Stimulated activated naive CD8-positive, alpha-beta T cell treated with anti-CD3 and anti-CD28 coated beads, Interleukin-15, amount 100 ng/mL, for 72 hours (primary cell): ENCODE measurements around the gene NNMT.
"Not testable (repeated sequence)": the region's sequence is repeated elsewhere in the genome, so short reads cannot be mapped to it uniquely, and the experiment has no call there.

ENCODE experiments used
- ATAC-seq: fragments of 150-1000 bp; cut with Tn5 transposase; 2 replicates; pipeline ENCODE4 v1.10.0; 2021; ENCODE audit warnings: mild to moderate bottlenecking, moderate library complexity
- DNase-seq, 2 donors: peaks; one replicate each; pipeline ENCODE4 v3.0.0; 2021 to 2022
- H3K27ac Mint-ChIP-seq, 2 donors: one replicate each; pipeline ENCODE4 v1.8.0; 2022; ENCODE audit warnings: mild to moderate bottlenecking in 2 of 2, mixed read lengths in 2 of 2, moderate library complexity in 2 of 2
- H3K27me3 Mint-ChIP-seq: one replicate; pipeline ENCODE4 v1.8.0; 2022; ENCODE audit warnings: mixed read lengths
- H3K4me1 Mint-ChIP-seq: one replicate; pipeline ENCODE4 v1.8.0; 2022; ENCODE audit warnings: mild to moderate bottlenecking, mixed read lengths
- H3K4me3 Mint-ChIP-seq, 2 donors: one replicate each; pipeline ENCODE4 v1.8.0; 2022; ENCODE audit warnings: mild to moderate bottlenecking in 2 of 2, mixed read lengths in 2 of 2, moderate library complexity in 1 of 2
- H3K9me3 Mint-ChIP-seq, 2 donors: one replicate each; pipeline ENCODE4 v1.8.0; 2022; ENCODE audit warnings: mixed read lengths in 2 of 2

Gene NNMT

DNA sequence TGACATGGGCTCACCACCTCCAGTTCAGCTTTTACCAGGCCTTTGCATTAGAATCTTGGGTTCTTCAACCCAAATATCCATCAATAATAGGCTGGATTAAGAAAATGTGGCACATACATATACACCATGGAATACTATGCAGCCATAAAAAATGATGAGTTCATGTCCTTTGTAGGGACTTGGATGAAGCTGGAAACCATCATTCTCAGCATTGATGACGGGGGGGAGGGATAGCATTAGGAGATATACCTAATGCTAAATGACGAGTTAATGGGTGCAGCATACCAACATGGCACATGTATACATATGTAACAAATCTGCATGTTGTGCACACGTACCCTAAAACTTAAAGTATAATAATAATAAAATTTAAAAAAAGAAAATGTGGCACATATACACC lies 45.5 kb downstream of the NNMT start:
- ATAC-seq, DNase-seq, H3K27ac Mint-ChIP-seq, H3K4me3 Mint-ChIP-seq, H3K9me3 Mint-ChIP-seq: not testable (repeated sequence)
- peaks cover 12% of the 10 kb centered on the region for H3K4me1 Mint-ChIP-seq
- H3K27me3 Mint-ChIP-seq = peaks cover 11% of the 10 kb centered on the region

GRCh38 chr11:114342476-114342875 lies 46.3 kb downstream of the NNMT start:
- Mint-ChIP-seq H3K4me3 (no peak overlapping the region), H3K27me3 (peaks cover 10% of the 10 kb centered on the region), H3K9me3 (no peaks in the 10 kb centered on the region), H3K27ac (no peak overlapping the region), H3K4me1 (peaks cover 12% of the 10 kb centered on the region)
- ATAC-seq = no peak
- DNase-seq = no peak

- DNase-seq (no peak), ATAC-seq (no peak)
- Mint-ChIP-seq H3K4me1 (peaks cover 12% of the 10 kb centered on the region), H3K27ac (no peak overlapping the region), H3K27me3 (peaks cover 10% of the 10 kb centered on the region), H3K4me3 (no peak overlapping the region), H3K9me3 (no peaks in the 10 kb centered on the region)
Measured at GRCh38 chr11:114343020-114343419, 46.8 kb downstream of the NNMT start.

GRCh38 chr11:114343493-114343892 lies 47.3 kb downstream of the NNMT start:
- Mint-ChIP-seq H3K4me3 (no peak overlapping the region), H3K9me3 (no peaks in the 10 kb centered on the region), H3K4me1 (peaks cover 12% of the 10 kb centered on the region), H3K27ac (no peak overlapping the region), H3K27me3 (peaks cover 10% of the 10 kb centered on the region)
- no peak for ATAC-seq
- DNase-seq = no peak

DNA sequence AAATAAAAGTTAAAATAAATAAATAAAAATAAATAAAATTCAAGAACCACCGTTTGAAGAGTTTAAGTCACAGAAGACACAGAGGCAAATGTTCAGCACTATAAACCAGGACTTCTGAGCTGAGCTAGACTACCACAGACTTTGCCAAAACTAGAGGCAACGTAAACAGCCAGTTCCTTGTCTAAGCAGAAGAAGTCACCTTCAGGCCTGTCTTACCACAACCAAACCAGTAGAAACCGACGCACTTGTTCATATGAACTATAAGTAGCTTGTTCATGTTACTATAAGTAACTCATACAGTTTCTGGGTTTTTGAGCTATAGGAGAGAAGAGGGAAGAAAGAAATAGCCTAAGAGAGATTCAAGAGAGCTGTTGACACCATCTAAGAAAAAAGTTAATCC lies 48.3 kb downstream of the NNMT start:
- Mint-ChIP-seq H3K9me3 (no peaks in the 10 kb centered on the region), H3K4me3 (no peak overlapping the region), H3K4me1 (peaks cover 12% of the 10 kb centered on the region), H3K27me3 (peaks cover 10% of the 10 kb centered on the region), H3K27ac (no peak overlapping the region)
- DNase-seq = no peak
- no peak for ATAC-seq

- DNase-seq = no peak
- H3K27ac Mint-ChIP-seq = no peak overlapping the region
- ATAC-seq = no peak
- H3K4me1 Mint-ChIP-seq = peaks cover 7% of the 10 kb centered on the region
- H3K9me3 Mint-ChIP-seq = no peaks in the 10 kb centered on the region
- no peak overlapping the region for H3K4me3 Mint-ChIP-seq
- H3K27me3 Mint-ChIP-seq = peaks cover 10% of the 10 kb centered on the region
Measured at GRCh38 chr11:114345575-114346222, 49.5 kb downstream of the NNMT start.

DNA sequence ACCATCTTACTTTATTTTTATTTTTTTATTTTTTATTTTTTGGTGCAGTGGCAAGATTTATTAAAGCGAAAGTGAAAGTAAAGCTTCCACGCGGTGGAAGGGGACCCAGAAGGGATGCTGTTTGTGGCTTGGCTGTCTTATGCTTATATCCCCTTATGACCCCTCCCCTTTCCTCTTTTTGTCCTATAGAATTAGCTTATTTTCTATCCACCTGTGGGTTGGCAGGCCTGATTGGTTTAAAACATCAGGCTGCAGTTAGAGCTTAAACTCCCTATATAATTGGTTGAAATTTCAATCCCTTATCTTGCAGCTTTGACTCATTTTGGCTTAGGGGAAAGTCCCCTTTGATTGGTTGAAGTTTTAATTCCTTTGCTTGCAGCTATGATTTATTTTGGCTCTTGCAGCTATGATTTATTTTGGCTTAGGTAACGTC lies 50.5 kb downstream of the NNMT start:
- Mint-ChIP-seq H3K4me3 (peak overlapping the region; percentile 33 to 78), H3K4me1 (no peaks in the 10 kb centered on the region), H3K9me3 (no peaks in the 10 kb centered on the region), H3K27ac (no peak overlapping the region), H3K27me3 (no peaks in the 10 kb centered on the region)
- ATAC-seq (peak; percentile 54), DNase-seq (no peak)

DNA sequence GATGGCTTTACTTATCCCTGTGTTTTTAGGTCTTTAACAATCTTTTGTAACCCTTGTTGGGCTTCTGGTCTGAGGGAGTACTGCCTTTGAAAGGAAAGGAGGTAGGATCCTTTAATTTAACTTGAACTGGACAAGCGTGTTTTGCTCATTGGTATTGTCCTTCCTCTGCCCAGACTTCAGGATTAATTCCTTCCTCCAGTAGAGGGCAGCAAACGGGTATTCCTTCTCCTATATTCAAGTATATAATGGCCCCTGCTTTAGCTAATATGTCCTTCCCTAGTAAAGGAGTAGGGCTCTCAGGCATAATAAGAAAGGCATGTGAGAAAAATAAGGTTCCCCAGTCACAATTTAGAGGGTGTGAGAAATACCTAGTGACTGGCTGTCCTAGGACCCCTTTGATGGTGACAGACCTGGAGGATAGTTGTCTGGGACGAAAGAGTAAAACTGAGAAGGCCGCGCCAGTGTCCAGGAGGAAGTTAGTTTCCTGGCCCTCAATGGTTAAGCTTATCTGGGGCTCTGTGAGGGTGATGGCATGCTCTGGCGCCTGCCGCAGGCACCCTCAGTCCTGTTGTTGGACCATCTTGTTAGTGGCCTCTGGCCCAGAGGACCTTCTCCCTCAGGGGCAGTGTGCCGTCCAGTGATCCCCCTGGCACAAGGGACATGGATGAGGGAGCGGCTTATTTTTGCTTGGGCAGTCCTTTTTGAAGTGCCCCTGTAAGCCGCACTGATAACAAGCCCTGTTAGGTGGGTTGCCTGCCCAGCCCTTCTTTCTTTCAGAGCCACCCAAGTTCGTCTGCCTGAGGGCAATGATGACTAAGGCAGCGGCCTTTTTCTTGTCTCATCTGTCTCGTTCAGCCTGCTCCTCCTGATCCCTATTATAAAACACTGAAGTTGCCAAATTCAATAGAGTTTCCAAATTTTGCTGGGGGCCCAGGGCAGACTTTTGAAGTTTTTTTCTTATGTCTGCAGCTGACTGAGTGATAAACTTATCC lies 52.3 kb downstream of the NNMT start:
- Mint-ChIP-seq H3K27me3 (no peaks in the 10 kb centered on the region), H3K4me3 (no peak overlapping the region), H3K4me1 (no peaks in the 10 kb centered on the region), H3K9me3 (no peaks in the 10 kb centered on the region), H3K27ac (no peak overlapping the region)
- ATAC-seq = no peak
- peak; percentile 23 for DNase-seq

- DNase-seq = no peak
- no peak for ATAC-seq
- Mint-ChIP-seq H3K27me3 (peaks cover 2% of the 10 kb centered on the region), H3K9me3 (no peaks in the 10 kb centered on the region), H3K4me1 (no peaks in the 10 kb centered on the region), H3K27ac (no peak overlapping the region), H3K4me3 (no peak overlapping the region)
Measured at GRCh38 chr11:114350022-114350421, 53.8 kb downstream of the NNMT start.

DNA sequence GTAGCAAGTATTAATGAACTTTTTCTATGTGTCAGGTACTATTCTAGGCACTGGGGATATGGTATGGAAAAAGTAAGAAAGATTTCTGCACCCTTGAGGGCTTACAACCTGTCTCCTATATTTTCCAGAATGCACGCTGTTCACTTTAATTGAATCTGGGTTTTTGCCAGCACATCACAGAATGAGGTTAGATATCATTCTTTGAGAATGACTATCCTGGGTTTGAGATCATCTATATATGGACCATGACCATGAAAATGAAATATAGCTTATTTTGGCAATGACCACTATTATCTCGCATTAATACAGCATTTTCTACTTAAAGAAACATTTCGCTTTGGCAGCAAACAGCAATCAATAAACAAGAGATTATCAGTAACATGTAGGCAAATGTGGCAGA lies 57.2 kb downstream of the NNMT start:
- no peak overlapping the region for H3K4me3 Mint-ChIP-seq
- no peaks in the 10 kb centered on the region for H3K4me1 Mint-ChIP-seq
- no peak for ATAC-seq
- no peaks in the 10 kb centered on the region for H3K9me3 Mint-ChIP-seq
- H3K27me3 Mint-ChIP-seq = peaks cover 19% of the 10 kb centered on the region
- no peak for DNase-seq
- no peak overlapping the region for H3K27ac Mint-ChIP-seq

DNA sequence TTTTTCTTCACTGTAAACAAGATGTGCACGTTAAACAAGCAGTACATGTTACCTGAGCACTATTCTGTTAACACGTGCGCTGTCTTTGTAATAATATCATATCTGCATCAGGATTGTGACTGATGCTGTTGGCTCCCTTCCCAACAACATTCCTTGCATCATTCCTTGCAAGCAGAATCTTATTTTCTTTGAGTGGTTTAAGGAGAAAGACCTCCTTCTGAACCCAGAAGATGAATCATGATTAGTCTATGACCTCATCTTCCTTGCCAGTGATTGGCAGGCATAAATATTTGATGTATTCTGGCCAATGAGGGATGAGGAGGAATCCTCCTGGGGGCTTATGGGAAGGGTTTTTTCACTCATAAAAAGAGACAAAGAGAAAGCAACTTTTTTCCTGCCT lies 57.9 kb downstream of the NNMT start:
- no peak for DNase-seq

GRCh38 chr11:114358716-114359115 lies 62.5 kb downstream of the NNMT start:
- H3K9me3 Mint-ChIP-seq = no peaks in the 10 kb centered on the region
- H3K4me1 Mint-ChIP-seq = no peaks in the 10 kb centered on the region
- ATAC-seq = no peak
- H3K4me3 Mint-ChIP-seq = no peak overlapping the region
- H3K27me3 Mint-ChIP-seq = peaks cover 23% of the 10 kb centered on the region
- no peak overlapping the region for H3K27ac Mint-ChIP-seq
- DNase-seq = no peak

More for the DNA sequence above, 57.9 kb downstream of the NNMT start:
- Mint-ChIP-seq H3K27ac (no peak overlapping the region), H3K4me3 (no peak overlapping the region), H3K4me1 (no peaks in the 10 kb centered on the region), H3K27me3 (peaks cover 23% of the 10 kb centered on the region), H3K9me3 (no peaks in the 10 kb centered on the region)
- ATAC-seq = no peak

DNA sequence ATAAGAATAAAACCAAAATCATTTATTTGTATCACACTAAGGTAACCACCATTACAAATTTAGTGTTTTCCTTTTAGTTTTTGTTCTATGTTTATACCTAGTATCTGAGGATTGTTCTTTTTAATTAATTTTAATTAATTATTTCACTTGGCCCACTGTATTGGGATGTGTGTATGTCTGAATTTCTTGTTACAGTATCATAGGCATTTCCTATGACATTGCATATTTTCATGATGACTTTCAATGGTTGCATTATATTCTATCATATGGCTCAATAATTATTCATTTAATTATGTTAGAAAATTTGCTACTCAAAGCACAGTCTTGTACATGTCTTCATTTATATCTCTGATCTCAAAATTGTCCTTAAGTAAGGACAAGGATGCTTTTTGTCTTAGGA lies 63.1 kb downstream of the NNMT start:
- no peak for ATAC-seq
- peaks cover 23% of the 10 kb centered on the region for H3K27me3 Mint-ChIP-seq
- DNase-seq = no peak
- no peaks in the 10 kb centered on the region for H3K4me1 Mint-ChIP-seq
- no peaks in the 10 kb centered on the region for H3K9me3 Mint-ChIP-seq
- no peak overlapping the region for H3K27ac Mint-ChIP-seq
- no peak overlapping the region for H3K4me3 Mint-ChIP-seq

GRCh38 chr11:114362326-114362725 lies 66.1 kb downstream of the NNMT start:
- ATAC-seq (no peak), DNase-seq (no peak)
- H3K27me3 Mint-ChIP-seq = peaks cover 29% of the 10 kb centered on the region
- no peak overlapping the region for H3K4me3 Mint-ChIP-seq
- H3K9me3 Mint-ChIP-seq = no peaks in the 10 kb centered on the region
- no peak overlapping the region for H3K27ac Mint-ChIP-seq
- H3K4me1 Mint-ChIP-seq = no peaks in the 10 kb centered on the region

DNA sequence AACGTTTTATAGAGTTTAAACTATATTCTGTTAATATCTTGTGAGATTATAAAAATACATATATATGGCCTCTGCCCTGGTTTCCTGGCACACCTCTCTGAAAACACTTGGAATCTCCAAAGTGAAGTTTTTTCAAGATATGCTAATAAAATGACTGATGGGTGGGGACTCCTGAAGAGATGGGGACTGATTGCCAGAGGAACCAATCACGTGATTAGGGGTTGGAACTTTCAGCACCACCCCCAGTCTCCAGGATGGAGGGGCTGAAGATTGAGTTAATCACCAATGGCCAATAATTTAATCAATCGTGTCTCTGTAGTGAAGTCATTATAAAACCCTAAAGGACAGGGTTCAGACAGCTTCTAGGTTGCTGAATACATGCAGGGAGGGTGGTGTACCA lies 66.8 kb downstream of the NNMT start:
- no peak for DNase-seq
- Mint-ChIP-seq H3K9me3 (no peaks in the 10 kb centered on the region), H3K4me1 (no peaks in the 10 kb centered on the region), H3K27ac (no peak overlapping the region), H3K4me3 (no peak overlapping the region), H3K27me3 (peaks cover 25% of the 10 kb centered on the region)
- no peak for ATAC-seq
